ENCODE data around the gene RBMS3. TPM values are rescaled to one million over a fixed set of nuclear protein-coding genes. Genes with fewer than 3 reads are reported as not detected.

RBMS3 gene
- total RNA-seq, 2 donors from 2014 or later, result 31.7 to 45.1 TPM

DNA sequence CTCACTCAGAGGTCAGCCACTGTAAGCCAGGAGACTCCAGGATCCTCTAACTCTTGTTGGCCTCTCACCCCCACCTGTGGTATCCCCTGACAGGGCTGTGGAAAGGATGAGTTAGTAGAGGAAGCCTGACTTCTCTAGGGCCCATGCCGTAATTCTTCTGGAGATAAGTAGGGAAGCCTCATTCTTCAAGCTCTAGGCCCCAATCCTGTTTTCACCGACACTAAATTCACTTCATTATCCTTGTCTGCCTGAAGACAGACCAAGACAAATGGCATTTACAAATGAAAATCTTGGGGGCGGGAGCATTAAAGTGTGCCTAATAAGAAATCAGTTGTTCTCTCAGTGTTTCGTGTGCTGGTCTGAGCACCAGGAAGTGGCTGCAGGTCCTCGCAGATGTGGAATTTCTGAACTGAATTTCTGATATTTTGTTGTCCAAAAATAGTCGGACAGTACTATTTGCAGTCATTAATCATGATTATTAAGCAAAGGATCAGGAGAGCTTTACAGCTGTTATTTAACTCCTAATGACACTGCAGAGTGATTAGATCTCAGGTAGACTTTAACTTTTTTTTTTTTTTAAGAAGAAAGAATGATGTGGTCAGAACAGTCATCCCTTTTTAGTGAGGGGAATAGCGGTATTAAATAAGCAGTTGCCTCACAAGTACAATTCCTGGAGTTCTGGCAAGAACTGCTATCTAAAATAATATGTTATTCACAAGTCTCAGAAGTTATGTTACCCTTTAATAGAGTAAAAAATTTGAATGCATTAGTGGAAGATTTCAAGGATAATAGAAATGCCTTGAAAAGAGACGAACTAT lies 58.4 kb downstream of the RBMS3 start:
- intact Hi-C loops (cut with DNase I), result no loop called here
- no peak for DNase-seq (ENCODE audit: low spot score)
- H3K4me1 ChIP-seq (replicated peaks), result peaks cover 5% of the 10 kb centered on the region
- 66% methylated on average over 8 of the region's 8 CpGs for WGBS
- no peaks in the 10 kb centered on the region for H3K36me3 ChIP-seq
- H3K9me3 ChIP-seq, result no peaks in the 10 kb centered on the region
- H3K27ac ChIP-seq, result no peak overlapping the region
- no peaks in the 10 kb centered on the region for H3K27me3 ChIP-seq (replicated peaks; ENCODE audit: insufficient read depth)
- TF ChIP-seq, protein P1, sequence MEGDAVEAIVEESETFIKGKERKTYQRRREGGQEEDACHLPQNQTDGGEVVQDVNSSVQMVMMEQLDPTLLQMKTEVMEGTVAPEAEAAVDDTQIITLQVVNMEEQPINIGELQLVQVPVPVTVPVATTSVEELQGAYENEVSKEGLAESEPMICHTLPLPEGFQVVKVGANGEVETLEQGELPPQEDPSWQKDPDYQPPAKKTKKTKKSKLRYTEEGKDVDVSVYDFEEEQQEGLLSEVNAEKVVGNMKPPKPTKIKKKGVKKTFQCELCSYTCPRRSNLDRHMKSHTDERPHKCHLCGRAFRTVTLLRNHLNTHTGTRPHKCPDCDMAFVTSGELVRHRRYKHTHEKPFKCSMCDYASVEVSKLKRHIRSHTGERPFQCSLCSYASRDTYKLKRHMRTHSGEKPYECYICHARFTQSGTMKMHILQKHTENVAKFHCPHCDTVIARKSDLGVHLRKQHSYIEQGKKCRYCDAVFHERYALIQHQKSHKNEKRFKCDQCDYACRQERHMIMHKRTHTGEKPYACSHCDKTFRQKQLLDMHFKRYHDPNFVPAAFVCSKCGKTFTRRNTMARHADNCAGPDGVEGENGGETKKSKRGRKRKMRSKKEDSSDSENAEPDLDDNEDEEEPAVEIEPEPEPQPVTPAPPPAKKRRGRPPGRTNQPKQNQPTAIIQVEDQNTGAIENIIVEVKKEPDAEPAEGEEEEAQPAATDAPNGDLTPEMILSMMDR (IDR thresholded peaks at IDR 0.05), result no peak
- TF ChIP-seq POLR2AphosphoS5 (IDR thresholded peaks at IDR 0.05), result no peak
- no peak for TF ChIP-seq POLR2A (IDR thresholded peaks at IDR 0.05)
- H3K4me3 ChIP-seq, result no peak overlapping the region

DNA sequence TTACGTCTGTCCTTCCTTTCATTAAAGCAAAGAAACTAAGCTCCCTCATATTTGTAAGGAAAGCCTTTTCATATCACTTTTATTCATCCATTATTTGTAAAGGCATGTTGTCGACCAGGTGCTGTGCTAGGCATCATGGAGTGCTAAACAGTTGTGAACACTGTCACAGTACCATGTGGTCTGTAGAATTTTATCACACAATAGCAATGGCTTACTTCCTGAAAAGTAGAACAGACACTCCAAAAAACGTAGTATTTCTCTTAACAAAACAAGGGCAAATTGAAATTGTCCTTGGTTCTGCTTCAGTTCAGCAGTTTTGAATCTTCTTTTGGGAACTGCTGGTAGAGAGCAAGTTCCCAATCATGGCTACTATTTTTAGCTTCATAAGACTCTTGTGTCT lies 63.3 kb downstream of the RBMS3 start:
- no peaks in the 10 kb centered on the region for H3K9me3 ChIP-seq
- H3K4me1 ChIP-seq (replicated peaks), result no peaks in the 10 kb centered on the region
- no peaks in the 10 kb centered on the region for H3K36me3 ChIP-seq
- H3K4me3 ChIP-seq, result no peak overlapping the region
- WGBS, result 91% methylated on average over 3 of the region's 3 CpGs
- no peak for DNase-seq (ENCODE audit: low spot score)
- intact Hi-C loops (cut with DNase I), result no loop called here
- H3K27ac ChIP-seq, result no peak overlapping the region
- no peaks in the 10 kb centered on the region for H3K27me3 ChIP-seq (replicated peaks; ENCODE audit: insufficient read depth)
- no peak for TF ChIP-seq POLR2A (IDR thresholded peaks at IDR 0.05)
- TF ChIP-seq, protein P1 (IDR thresholded peaks at IDR 0.05), result no peak
- no peak for TF ChIP-seq POLR2AphosphoS5 (IDR thresholded peaks at IDR 0.05)

DNA sequence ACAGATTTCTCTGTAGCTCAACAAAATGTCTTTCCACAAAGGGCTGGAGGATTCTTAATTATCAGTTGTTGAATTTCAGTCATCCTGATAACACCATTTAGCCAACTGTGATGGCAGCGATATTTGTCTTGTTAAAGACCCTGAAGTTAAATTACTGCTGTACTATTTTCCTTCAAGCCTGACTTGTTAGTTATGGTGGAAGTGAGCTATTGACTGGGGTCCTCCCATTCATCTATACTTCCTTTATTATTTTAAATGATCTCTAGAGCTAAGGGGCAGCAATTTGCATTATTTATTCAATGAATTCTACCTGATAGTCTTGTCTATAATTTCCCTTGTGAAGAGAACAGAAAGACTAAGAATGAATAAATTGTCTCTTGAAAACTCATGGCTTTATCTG lies 64.1 kb downstream of the RBMS3 start:
- Histone ChIP-seq H3K27ac (no peak overlapping the region), H3K9me3 (no peaks in the 10 kb centered on the region), H3K4me3 (no peak overlapping the region), H3K36me3 (no peaks in the 10 kb centered on the region), H3K27me3 (replicated peaks; ENCODE audit: insufficient read depth) (no peaks in the 10 kb centered on the region), H3K4me1 (replicated peaks) (no peaks in the 10 kb centered on the region)
- TF ChIP-seq POLR2AphosphoS5 (IDR thresholded peaks at IDR 0.05), result no peak
- TF ChIP-seq, protein P1 (IDR thresholded peaks at IDR 0.05), result no peak
- no peak for TF ChIP-seq POLR2A (IDR thresholded peaks at IDR 0.05)
- no peak for DNase-seq (ENCODE audit: low spot score)
- intact Hi-C loops (cut with DNase I), result no loop called here
- whole genome bisulfite sequencing, result 93% methylated on average over 1 of the region's 1 CpG

DNA sequence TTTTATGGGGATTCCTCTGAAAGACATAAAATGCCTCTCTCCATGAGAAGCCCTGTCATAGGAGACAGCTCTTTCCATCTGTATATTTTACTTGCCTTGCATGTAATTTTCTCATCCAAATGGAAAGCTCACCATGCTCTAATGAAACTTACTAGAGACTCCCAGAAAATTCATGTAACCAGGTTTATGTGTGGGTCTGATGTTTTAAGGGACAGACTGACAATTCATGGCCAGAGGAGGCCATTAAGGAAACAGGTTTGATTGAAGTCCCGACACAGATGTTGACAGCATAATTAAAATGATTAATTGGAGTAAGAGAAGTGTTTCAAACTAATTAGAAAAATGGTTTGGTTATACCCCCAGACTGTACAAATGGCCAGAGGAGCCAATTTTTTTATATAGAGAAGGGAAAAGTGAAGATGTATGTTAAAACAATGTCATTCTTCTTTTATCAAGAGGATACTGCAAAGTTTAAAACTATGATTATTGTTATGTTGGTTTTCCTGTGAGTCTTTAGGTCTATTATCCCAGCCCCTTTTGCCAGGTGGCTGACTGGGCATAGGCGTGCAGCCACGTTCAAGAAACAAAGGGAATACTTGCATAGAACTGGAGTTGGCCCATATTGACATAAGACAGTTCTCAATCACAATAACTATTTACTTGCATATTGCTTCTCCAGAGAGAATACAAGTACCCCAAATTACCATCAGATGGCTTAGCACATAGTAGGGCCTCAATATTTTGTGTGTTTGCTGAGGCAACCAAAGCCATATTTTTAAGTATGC lies 64.8 kb downstream of the RBMS3 start:
- no peak for DNase-seq (ENCODE audit: low spot score)
- 83% methylated on average over 3 of the region's 3 CpGs for WGBS
- H3K27ac ChIP-seq, result no peak overlapping the region
- intact Hi-C loops (cut with DNase I), result no loop called here
- no peaks in the 10 kb centered on the region for H3K9me3 ChIP-seq
- TF ChIP-seq POLR2A (IDR thresholded peaks at IDR 0.05) (no peak), POLR2AphosphoS5 (IDR thresholded peaks at IDR 0.05) (no peak)
- TF ChIP-seq, protein P1 (IDR thresholded peaks at IDR 0.05), result no peak
- H3K4me3 ChIP-seq, result no peak overlapping the region
- H3K27me3 ChIP-seq (replicated peaks; ENCODE audit: insufficient read depth), result no peaks in the 10 kb centered on the region
- H3K36me3 ChIP-seq, result no peaks in the 10 kb centered on the region
- H3K4me1 ChIP-seq (replicated peaks), result no peaks in the 10 kb centered on the region
